Measurements from ENCODE around the gene ATF5. TPM values are rescaled to one million over a fixed set of nuclear protein-coding genes. Genes with fewer than 3 reads are reported as not detected.

Gene ATF5
- total and polyA plus RNA-seq, 2 of the 8 experiments (the other 6 are each of a cell fraction or from before 2014, with no cell fraction given): 6.2 to 13.1 TPM

GRCh38 chr19:49929611-49930482 is 842 bp downstream of the ATF5 start:
- Histone ChIP-seq H2BK5ac (ENCODE audit: low read depth, low read length) (peak overlapping the region; percentile 94), H3K4me1 (replicated peaks in 1 of 4; ENCODE audit: control insufficient read depth in 3 of 4, insufficient read depth in 4 of 4, low read length in 3 of 4) (peaks cover 0 to 5% (median under 1%) of the 10 kb centered on the region in 4 experiments; a peak in 3 of 7 replicates), H4K91ac (replicated peaks; ENCODE audit: insufficient read length, low read length) (peak overlapping the region; percentile 99), H3K23ac (ENCODE audit: insufficient read length) (no peak overlapping the region), H3K79me2 (ENCODE audit: control insufficient read depth in 1 of 2, insufficient read depth in 2 of 2, low read length in 2 of 2) (peaks cover 17 to 41% of the 10 kb centered on the region in 2 experiments), H2BK120ac (replicated peaks; ENCODE audit: low read depth, low read length) (no peak overlapping the region), H2BK15ac (ENCODE audit: low read length) (no peak overlapping the region), H3K56ac (replicated peaks; ENCODE audit: insufficient read length, low read depth, low read length) (peak overlapping the region; percentile 84), H3K4me2 (ENCODE audit: insufficient read depth in 1 of 2, low read depth in 2 of 2, low read length in 2 of 2) (peak overlapping the region; percentile 60 to 96), H3K23me2 (ENCODE audit: low read depth, low read length) (peaks cover 9% of the 10 kb centered on the region), H4K8ac (ENCODE audit: extremely low read depth, insufficient read depth, low read length) (peak overlapping the region; percentile 98; the same call in 1 of the 2 replicates), H3K18ac (ENCODE audit: extremely low read depth, low read length) (peak overlapping the region; percentile 94), H2AK5ac (ENCODE audit: low read depth, low read length) (no peak overlapping the region), H3K27ac (ENCODE audit: low read depth, low read length) (peak overlapping the region; percentile 96), H3K4me3 (ENCODE audit: extremely low read depth in 1 of 4, insufficient read depth in 2 of 4, low read depth in 3 of 4, low read length in 4 of 4) (peak overlapping the region; percentile 71 to 91 (median 86)), H3K27me3 (replicated peaks in 1 of 4; ENCODE audit: control insufficient read depth in 3 of 4, extremely low read depth in 1 of 4, insufficient read depth in 3 of 4, low read length in 3 of 4) (no peaks in the 10 kb centered on the region), H2BK12ac (ENCODE audit: low read depth, low read length) (peak overlapping the region; percentile 77), H4K20me1 (replicated peaks in 1 of 2; ENCODE audit: control insufficient read depth in 1 of 2, insufficient read depth in 2 of 2, low read length in 2 of 2) (peaks cover 4 to 8% of the 10 kb centered on the region in 2 experiments), H3K14ac (ENCODE audit: insufficient read length) (no peak overlapping the region), H2AFZ (ENCODE audit: low read length) (peak overlapping the region; percentile 14; the same call in 1 of the 2 replicates), H3K79me1 (ENCODE audit: low read depth, low read length) (peaks cover 9% of the 10 kb centered on the region), H4K5ac (ENCODE audit: insufficient read length, low read depth, low read length) (peak overlapping the region; percentile 79), H3K9ac (replicated peaks in 1 of 4; ENCODE audit: extremely low read depth in 1 of 4, low read depth in 3 of 4, low read length in 3 of 4) (peak overlapping the region; percentile 90 to 98 (median 93)), H3K9me3 (ENCODE audit: insufficient read depth in 2 of 2, low read depth in 1 of 2, low read length in 1 of 2) (no peaks in the 10 kb centered on the region), H2BK20ac (ENCODE audit: low read length) (no peak overlapping the region), H3K4ac (replicated peaks; ENCODE audit: insufficient read length, low read depth, low read length) (peak overlapping the region; percentile 24), H3K36me3 (ENCODE audit: control insufficient read depth in 2 of 4, insufficient read depth in 4 of 4, low read length in 3 of 4) (peaks cover 9 to 21% (median 15%) of the 10 kb centered on the region in 4 experiments; a peak in 7 of 8 replicates)
- ChIA-PET POLR2A (ENCODE audit: partially characterized antibody) (interaction anchor here (0.7 to 15.1 kb wide), 35 partner anchors 9 to 493 kb away, joined by 3 to 373 read pairs (median 5); partner anchors contain the start of genes AKT1S1, FUZ, IL4I1 and PRMT1), CTCF (ENCODE audit: partially characterized antibody) (interaction anchor here (2.0 to 2.6 kb wide), 3 partner anchors 12 to 57 kb away, joined by 7 to 16 read pairs (median 11); no protein-coding TSS in a partner anchor)
- 4% methylated on average over 31 of the region's 43 CpGs; no CpG with 5 or more reads in 1 of the 2 experiments for WGBS, 2 experiments (ENCODE audit: extremely low coverage in 1 of 2, insufficient coverage in 1 of 2, insufficient read length in 1 of 2, insufficient replicate concordance in 2 of 2, low coverage in 1 of 2, low lambda C conversion rate in 2 of 2, missing lambda C conversion rate in 1 of 2)
- DNase-seq (ENCODE audit: low read depth in 1 of 2, low spot score in 2 of 2): peak; percentile 96 to 97
- FAIRE-seq: peak; percentile 95
- no peak for TF ChIP-seq BCL11A (IDR thresholded peaks at IDR 0.05; ENCODE audit: low read depth in 2 of 2, low read length in 2 of 2)
- no peak for TF ChIP-seq SRF (IDR thresholded peaks at IDR 0.05; ENCODE audit: low read depth, low read length)
- TF ChIP-seq TCF12 (IDR thresholded peaks at IDR 0.05; ENCODE audit: low read depth, low read length): no peak
- peak in 1 of 2 experiments; percentile 19; a peak in 2 of 4 replicates for TF ChIP-seq SIN3A (conservative IDR thresholded peaks at IDR 0.05 in 1 of 2, IDR thresholded peaks at IDR 0.05 in 1 of 2; ENCODE audit: low read depth in 1 of 2, low read length in 2 of 2)
- no peak for TF ChIP-seq RBBP5 (IDR thresholded peaks at IDR 0.05; ENCODE audit: borderline replicate concordance, low read depth, low read length)
- TF ChIP-seq PHF8 (conservative IDR thresholded peaks at IDR 0.05; ENCODE audit: low read depth, low read length): peak; percentile 77
- TF ChIP-seq SP4 (IDR thresholded peaks at IDR 0.05; ENCODE audit: low read length): peak; percentile 94
- no peak for TF ChIP-seq SP1 (IDR thresholded peaks at IDR 0.05; ENCODE audit: low read depth, low read length)
- peak; percentile 58 for TF ChIP-seq CREB1 (IDR thresholded peaks at IDR 0.05)
- TF ChIP-seq MAFK (IDR thresholded peaks at IDR 0.05; ENCODE audit: low read depth, low read length): no peak
- TF ChIP-seq, protein P1, sequence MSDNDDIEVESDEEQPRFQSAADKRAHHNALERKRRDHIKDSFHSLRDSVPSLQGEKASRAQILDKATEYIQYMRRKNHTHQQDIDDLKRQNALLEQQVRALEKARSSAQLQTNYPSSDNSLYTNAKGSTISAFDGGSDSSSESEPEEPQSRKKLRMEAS (IDR thresholded peaks at IDR 0.05): peak; percentile 92

Data from H1 (cell line).